HG02610 (cell line): ENCODE data around the gene ESAM.

Experiments
- ATAC-seq: cut with Tn5 transposase; IDR thresholded peaks from one replicate; pipeline ENCODE4 v1.9.1; 2021; ENCODE audit warnings: mild to moderate bottlenecking, moderate library complexity; ENCODE audit not compliant: unreplicated experiment

The ESAM gene

GRCh38 chr11:124762105-124762623 is at the start of gene ESAM:
ESAM (minus strand) TSS chr11:124762290; CDS start chr11:124762154, 136 bp downstream.
- ATAC-seq, result peak; percentile 58

- no peak for ATAC-seq
Measured at GRCh38 chr11:124811399-124812125, 49.5 kb upstream of the ESAM start.

- no peak for ATAC-seq
Measured at GRCh38 chr11:124807660-124808270, 45.7 kb upstream of the ESAM start.

DNA sequence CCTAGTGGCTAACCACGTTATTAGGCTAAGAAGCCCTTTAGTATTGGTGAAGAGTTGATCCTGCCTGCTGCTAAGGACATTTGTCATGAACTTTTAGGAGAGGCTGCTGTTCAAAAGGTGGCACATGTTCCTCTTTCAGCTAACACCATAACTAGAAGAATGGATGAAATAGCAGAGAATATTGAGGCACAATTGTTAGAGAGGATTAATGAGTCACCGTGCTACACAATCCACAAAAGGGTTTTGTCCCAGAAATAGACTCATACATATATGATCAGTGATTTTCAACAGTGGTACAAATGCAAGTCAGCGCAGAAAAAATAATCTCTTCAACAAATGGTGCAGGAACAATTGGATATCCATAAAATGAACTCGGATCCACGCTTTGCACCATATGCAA is 45.1 kb upstream of the ESAM start:
- ATAC-seq, result no peak

GRCh38 chr11:124804884-124805283 is 42.8 kb upstream of the ESAM start:
- no peak for ATAC-seq

DNA sequence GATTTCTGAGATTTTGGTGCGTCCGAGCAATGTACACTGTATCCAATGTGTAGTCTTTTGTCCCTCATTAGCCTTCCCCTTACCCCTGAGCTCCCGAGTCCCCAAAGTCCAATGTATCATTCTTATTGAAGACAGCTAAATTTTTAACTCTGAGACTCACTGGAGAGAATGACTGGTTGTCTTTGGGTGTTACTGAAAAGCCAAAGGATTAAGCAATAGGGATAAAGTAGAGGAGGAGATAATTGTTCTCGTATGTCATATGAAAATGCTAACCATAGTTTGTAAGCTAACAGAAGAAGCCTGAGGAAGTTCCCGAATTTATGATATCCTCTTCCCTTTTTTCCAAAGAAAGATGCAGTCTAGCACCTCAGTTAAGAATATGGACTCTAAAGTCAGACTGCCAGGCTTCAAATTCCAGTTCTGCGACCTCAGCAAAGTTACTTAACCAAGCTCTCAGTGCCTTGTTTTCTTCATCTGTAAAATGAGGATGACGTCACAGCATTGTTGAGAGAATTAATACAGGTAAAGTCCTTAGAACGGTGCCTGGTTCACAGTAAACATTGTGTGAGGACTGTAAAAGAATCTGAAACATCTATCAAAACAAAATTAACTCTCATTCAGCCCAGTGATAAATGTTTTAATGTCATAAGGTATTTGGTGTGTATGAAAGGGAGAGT is 39.7 kb upstream of the ESAM start:
- ATAC-seq, result no peak

DNA sequence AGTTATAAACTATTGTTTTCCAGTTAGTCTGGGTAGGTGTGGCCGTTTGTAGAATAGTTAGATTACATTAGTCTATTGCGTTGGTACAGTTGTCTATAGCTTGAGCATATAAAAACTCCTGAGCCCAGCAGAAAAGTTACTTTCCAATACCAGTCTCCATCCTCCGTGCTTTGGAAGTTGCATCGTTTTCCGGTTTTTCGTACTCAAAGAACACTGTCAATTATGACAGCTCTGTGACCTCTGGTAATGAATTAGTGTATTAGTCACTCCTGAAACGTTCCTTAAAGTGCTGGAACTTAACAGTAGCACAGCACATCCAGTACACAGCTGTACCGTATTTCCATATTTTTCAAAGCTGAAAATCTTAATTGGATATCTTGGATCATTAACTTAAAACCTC is 38.9 kb upstream of the ESAM start:
- ATAC-seq, result no peak

DNA sequence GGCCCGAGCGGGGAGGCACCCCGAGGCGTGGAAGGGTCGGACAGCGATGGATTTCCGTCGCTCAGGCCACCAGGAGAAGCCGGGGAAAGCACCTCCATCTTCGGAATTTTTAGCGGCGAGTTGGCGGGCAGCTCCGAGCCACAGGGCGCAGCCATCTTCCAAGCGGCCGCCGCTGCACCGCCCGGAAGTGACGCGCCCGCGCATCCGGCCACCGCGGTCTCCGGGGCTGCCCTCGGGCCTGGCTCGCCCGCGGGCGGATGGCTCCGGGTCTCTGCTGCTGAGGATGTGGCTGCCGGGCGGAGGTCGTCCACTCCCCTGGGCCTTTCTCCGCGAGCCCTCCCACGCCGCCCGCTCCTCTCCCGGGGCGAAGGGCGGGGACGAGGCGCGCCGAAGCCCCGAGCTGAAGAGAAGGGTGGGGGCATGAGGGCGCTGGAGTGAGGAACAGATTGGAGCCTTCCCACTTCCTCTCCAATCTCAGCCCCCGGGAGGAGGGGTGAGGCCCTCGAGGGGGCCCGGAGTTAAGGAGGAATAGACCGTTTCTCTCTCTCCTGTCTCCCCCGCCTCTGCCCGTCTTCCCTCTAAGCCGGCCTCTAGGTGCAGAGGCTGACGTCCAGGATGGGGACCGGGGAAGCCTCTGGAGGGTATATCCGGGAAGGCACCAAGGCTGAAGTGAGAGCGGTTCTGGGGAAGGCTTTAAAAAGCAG is 38.3 kb upstream of the ESAM start, which contains the start of gene MSANTD2:
MSANTD2 (minus strand) TSS at position 181 of the 704 bp plus-strand sequence; CDS start at position 155, 26 bp downstream.
- peak; percentile 88 for ATAC-seq

DNA sequence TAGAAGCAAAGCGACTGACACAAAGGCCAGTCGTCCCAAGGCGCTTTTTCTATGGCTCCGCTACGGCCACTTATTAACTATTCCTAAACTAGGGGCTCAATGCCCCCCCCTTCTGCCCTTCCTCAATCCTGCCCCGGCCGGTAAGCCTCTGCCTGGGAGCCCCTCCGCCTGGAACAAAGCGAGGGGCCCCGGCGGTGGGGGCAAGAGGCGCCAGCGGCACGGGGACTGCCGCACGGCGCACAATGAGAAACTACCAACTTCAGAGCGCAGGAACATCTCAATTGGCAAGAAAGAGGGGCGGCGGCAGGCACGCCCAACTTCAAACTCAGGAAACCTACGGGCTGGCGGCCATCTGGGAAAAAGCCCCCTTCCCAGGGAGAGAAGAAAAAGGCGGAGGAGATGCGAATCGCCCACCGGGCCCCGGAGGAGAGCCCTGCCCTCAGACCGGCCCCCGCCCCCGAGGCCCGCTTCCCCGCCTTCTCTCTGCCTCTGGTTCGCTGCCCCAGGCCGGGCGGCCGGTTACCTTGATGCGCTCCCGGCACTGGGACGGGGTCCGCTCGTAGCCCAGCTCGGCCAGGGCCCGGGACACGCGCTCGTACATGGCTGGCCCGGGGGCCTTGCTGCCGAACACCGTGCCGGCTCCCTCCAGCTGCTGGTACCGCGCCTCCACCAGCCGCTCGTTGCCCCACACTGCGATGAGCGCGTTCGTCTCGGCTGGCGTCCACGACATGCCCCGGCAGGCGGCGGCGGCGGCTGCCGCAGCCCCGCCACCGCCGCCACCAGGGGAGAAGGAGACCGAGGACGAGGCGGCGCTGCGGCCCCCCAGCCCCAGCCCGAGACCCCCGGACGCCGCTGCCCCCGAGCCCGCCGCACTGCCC is 37.5 kb upstream of the ESAM start:
- ATAC-seq, result peak; percentile 39

DNA sequence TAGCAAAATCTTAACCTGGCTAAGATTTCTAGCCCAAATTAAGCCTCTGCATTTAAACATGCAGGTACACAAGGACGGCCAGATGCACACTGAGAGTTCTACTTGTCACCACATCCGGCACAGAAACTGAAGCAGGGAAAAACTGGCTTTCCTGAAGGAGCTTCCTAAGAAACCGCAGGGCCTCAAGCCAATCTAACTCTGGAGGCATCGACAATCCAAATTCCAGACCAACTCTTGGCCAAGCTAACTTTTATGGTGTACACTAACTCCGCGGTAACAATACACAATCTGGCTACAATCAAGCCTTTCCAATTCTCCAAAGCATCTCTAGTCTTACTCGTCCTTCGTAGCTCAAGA is 36.9 kb upstream of the ESAM start:
- ATAC-seq, result peak; percentile 16

GRCh38 chr11:124796312-124796711 is 34.2 kb upstream of the ESAM start:
- ATAC-seq, result no peak

GRCh38 chr11:124793466-124794278 is 31.6 kb upstream of the ESAM start:
- ATAC-seq, result no peak

DNA sequence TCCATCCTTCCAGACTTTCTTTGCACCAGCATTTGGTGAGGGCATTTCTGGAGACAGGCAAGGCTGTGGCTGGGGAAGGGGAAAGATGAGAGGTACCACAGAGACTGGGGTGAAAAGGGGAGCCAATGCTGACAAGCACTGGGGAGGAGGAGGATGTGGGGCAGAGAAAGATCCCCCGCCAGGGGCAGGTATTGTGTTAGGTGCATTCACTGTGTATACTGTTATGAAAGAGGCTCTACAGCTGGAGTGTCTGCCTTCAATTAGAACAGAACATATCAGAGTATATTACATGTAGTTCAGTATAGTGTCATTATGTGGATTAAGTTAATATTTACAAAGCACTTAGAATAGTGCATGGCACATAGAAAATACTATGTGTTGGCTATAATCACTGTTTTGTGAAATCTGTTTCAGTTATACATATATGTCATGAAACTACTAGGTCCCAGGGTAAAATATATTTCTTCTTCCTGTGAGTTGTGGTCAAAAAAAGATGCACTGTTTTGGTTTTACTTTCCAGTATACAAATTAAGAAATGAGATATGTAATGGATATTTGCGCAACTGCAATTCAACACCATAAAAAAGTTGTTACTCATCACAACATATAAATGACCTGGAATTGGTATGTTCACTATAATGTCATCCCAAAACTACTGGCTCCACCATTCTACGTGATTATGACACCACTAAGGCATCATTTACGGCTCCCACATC is 29.7 kb upstream of the ESAM start:
- ATAC-seq, result peak; percentile 71

DNA sequence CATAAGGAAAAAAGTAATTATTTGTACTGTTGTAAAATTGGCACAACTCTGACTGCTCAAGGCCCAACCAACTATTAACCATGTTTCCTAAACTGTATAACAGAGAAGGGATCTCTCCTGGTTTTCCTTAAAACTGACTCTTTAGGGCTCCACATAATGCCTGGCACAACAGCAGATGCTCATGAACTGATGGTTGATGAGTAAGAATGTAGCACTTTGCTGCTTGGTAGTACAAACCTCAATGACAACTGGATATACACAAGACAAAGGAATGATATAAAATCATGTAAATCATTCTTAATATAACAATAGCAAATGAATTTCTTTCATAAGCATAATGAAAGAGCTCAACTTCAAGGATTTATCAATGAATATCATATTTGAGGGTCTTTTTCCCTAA is 26.4 kb upstream of the ESAM start:
- ATAC-seq, result no peak

- no peak for ATAC-seq
Measured at GRCh38 chr11:124784051-124784450, 22.0 kb upstream of the ESAM start.

- no peak for ATAC-seq
Measured at GRCh38 chr11:124783002-124783401, 20.9 kb upstream of the ESAM start.

GRCh38 chr11:124779568-124779967 is 17.5 kb upstream of the ESAM start:
- no peak for ATAC-seq

DNA sequence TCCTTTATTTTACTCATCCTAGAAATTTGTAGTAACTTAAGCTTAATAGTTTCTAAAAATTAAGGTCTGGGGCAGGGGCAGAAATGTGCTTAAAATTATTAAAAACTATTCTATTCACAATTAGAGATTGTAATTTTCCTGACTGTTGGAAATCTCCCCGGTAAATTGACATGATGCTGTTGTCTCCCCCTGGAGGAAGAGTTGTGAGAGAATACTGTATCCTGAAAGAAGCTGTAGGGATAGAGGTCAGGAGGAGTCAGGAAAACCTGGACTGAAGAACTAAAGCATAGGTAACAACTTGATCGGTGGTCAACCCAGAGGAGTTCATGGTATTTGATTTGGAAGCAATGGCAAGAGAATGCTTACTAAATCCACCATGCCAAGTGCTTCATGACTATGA is 16.2 kb upstream of the ESAM start:
- no peak for ATAC-seq
